ENCODE results near the gene CD40. TPM values are rescaled to one million over a fixed set of nuclear protein-coding genes. Genes with fewer than 3 reads are reported as not detected.

CD40 gene
- total RNA-seq, 2 experiments from 2014 or later: 6.1 to 6.3 TPM

DNA sequence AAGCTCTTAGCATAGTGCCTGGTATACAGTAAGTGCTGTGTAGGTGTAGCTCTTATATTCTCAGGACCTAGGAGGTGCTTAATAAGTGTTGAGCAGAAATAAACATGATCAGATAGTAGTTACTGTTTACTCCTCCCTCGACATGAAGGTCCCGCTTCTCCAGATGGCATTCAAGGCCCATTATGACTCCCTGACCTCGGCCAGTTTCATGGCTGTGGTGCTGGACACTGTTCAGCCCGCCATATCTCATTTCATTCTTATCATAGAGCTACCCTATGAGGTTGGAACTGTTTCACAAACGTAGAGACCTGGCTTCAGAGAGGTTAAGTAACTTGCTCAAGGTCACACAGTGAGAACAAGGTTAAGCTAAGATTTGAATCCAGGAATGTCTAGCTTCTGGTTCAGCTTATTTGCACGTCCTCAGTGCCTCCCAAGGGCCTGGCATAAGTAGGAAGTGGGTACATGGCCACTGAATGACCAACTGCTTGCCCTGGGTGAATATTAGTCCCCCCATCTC lies 39.0 kb downstream of the CD40 start:
- no peaks in the 10 kb centered on the region for H3K4me1 Mint-ChIP-seq (ENCODE audit: low read depth)
- H3K4me3 Mint-ChIP-seq: no peak overlapping the region
- H3K27ac Mint-ChIP-seq: no peak overlapping the region
- H3K9me3 Mint-ChIP-seq: no peaks in the 10 kb centered on the region
- peaks cover 10% of the 10 kb centered on the region for H3K27me3 Mint-ChIP-seq (ENCODE audit: low read depth)
- intact Hi-C loops (cut with micrococcal nuclease): no loop called here
- H3K36me3 Mint-ChIP-seq (ENCODE audit: low read depth): no peaks in the 10 kb centered on the region
- no peak for DNase-seq
- CTCF ChIA-PET: interaction anchor here (1.2 kb wide), 1 partner anchor 10 kb away, joined by 3 read pairs; no protein-coding TSS in a partner anchor

DNA sequence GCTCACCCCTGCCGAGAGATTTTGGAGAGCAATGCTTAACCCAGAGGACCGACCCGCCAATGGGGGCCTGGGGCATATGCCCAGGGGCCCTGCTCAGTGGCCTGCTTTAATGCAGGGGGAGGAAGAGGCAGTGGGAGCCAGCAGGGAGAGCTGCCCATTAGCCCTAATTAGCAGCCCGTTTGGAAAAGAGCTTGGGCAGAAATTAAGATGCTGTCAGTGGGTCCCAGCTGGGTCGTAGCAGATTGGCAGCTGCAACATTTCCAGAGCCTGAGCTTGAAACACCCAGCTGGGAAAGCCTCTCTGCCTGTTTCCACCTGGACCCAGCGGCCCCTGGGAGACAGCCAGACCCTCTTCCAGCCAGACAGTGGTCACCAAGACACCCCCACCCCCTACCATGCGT lies 39.5 kb downstream of the CD40 start:
- no peaks in the 10 kb centered on the region for H3K4me1 Mint-ChIP-seq (ENCODE audit: low read depth)
- no peaks in the 10 kb centered on the region for H3K9me3 Mint-ChIP-seq
- peaks cover 10% of the 10 kb centered on the region for H3K27me3 Mint-ChIP-seq (ENCODE audit: low read depth)
- DNase-seq: no peak
- H3K27ac Mint-ChIP-seq: no peak overlapping the region
- no peak overlapping the region for H3K4me3 Mint-ChIP-seq
- no peaks in the 10 kb centered on the region for H3K36me3 Mint-ChIP-seq (ENCODE audit: low read depth)
- CTCF ChIA-PET: interaction anchor here (1.2 kb wide), 1 partner anchor 10 kb away, joined by 3 read pairs; no protein-coding TSS in a partner anchor
- intact Hi-C loops (cut with micrococcal nuclease): no loop called here

DNA sequence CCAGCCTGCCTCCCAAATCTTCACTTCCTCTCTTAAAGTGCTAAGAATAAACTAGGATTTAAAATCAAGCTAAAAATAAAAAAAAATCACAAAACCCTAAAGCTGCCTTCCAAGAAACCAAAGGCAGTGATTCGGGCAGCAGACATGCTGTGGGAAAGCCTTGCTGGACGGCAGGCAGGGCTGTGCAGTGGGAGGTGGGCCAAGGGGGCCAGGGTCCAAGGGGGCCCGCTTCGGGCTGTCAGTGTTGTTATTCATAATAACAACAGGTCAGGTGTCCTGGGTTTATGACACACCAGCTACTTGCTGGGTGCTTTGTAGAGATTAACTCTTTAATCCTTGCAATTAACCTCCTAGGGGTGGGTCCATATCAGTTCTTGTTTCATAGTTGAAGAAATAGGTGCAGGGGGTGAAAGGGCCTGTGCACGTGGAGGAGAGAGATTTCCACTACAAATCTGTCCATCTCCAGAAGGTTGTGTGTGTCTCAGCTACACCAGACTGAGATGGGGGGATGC lies 40.4 kb downstream of the CD40 start:
- no peaks in the 10 kb centered on the region for H3K4me1 Mint-ChIP-seq (ENCODE audit: low read depth)
- DNase-seq: no peak
- no peaks in the 10 kb centered on the region for H3K36me3 Mint-ChIP-seq (ENCODE audit: low read depth)
- no peak overlapping the region for H3K4me3 Mint-ChIP-seq
- CTCF ChIA-PET: interaction anchor here (0.6 to 0.8 kb wide), 2 partner anchors 18 to 144 kb away, joined by 3 to 4 read pairs; no protein-coding TSS in a partner anchor
- intact Hi-C loops (cut with micrococcal nuclease): no loop called here
- no peaks in the 10 kb centered on the region for H3K9me3 Mint-ChIP-seq
- no peak overlapping the region for H3K27ac Mint-ChIP-seq
- H3K27me3 Mint-ChIP-seq (ENCODE audit: low read depth): peaks cover 8% of the 10 kb centered on the region

DNA sequence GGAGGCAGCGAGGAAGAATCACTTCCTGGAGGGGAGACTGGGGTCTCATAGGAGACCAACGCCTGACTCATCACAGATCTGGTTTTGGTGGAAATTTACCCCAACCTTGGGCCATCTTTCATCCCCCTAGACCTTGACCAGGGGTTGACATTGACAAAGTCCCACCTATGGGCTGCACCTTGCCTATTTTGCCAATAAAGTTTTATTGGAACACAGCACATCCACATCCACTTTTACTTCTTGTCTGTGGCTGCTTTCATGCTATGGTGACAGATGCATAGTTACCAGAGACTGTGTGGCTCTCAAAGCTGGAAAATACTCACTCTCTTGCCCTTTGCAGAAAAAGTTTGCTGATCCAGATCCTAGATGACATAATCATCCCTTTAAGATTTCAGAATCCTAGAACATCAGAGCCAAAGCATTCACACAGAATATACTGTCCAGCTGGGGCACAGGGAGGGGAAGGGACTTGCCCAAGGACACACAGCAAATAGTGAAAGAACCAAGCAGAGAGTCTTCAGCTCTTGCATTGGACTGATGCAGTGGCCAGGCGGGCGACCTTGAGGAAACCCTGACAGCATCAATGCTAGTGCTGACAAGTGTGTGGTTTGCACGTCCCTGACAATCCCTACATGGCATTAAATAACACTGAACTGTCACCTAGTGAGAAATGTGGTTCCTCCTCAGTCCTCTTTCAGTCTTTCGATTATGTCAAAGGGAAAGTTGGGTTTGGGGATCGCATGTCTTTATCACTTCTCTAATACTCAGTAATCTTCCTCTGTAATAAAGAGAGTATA lies 41.2 kb downstream of the CD40 start:
- no peaks in the 10 kb centered on the region for H3K4me1 Mint-ChIP-seq (ENCODE audit: low read depth)
- CTCF ChIA-PET: no interaction called here
- no peaks in the 10 kb centered on the region for H3K9me3 Mint-ChIP-seq
- peaks cover 10% of the 10 kb centered on the region for H3K27me3 Mint-ChIP-seq (ENCODE audit: low read depth)
- no peak overlapping the region for H3K27ac Mint-ChIP-seq
- H3K4me3 Mint-ChIP-seq: no peak overlapping the region
- H3K36me3 Mint-ChIP-seq (ENCODE audit: low read depth): no peaks in the 10 kb centered on the region
- no peak for DNase-seq
- intact Hi-C loops (cut with micrococcal nuclease): no loop called here

DNA sequence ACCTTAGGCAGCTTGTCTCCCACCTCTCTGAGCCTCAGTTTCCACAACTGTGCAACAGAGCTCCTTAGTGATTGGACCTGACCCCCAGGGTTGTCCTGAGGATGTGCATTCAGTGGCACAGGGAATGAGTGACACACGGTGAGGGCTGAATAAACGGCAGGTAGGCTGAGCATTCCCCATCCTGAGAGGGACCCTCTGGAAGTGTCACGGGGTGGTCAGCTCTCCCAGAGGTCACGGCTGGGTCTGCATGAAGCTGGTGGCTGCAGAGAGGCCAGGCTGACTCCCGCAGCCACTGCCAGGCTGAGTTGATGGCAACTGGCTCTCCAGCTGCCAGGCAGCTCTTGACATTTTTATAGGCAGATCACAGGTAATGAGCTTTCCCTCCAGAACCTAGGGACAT lies 42.5 kb downstream of the CD40 start:
- Mint-ChIP-seq H3K4me3 (no peak overlapping the region), H3K36me3 (ENCODE audit: low read depth) (no peaks in the 10 kb centered on the region), H3K9me3 (no peaks in the 10 kb centered on the region), H3K4me1 (ENCODE audit: low read depth) (no peaks in the 10 kb centered on the region), H3K27ac (no peak overlapping the region), H3K27me3 (ENCODE audit: low read depth) (peaks cover 13% of the 10 kb centered on the region)
- DNase-seq: no peak
- CTCF ChIA-PET: no interaction called here
- intact Hi-C loops (cut with micrococcal nuclease): no loop called here

DNA sequence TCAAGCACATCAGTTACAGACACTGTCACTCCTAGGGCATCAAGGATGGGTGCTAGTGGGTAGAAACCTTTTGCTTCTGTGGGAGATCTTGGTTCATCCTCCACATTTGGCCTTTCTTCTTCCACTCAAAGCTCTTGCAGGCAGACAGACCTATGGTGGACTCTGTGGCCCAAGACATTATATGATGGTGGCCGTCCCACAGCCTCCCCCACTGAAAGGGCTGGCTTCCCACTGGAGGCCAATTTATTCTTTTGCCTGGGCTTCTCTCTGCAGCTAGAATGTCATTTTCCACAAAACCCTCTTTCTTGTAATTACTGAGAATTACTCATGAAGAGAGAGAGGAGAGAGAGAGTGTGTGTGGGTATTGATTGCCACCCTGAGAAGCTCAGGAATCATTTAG lies 43.8 kb downstream of the CD40 start:
- intact Hi-C loops (cut with micrococcal nuclease): no loop called here
- H3K27ac Mint-ChIP-seq: no peak overlapping the region
- H3K4me1 Mint-ChIP-seq (ENCODE audit: low read depth): no peaks in the 10 kb centered on the region
- H3K36me3 Mint-ChIP-seq (ENCODE audit: low read depth): no peaks in the 10 kb centered on the region
- no peak for DNase-seq
- peaks cover 15% of the 10 kb centered on the region for H3K27me3 Mint-ChIP-seq (ENCODE audit: low read depth)
- H3K4me3 Mint-ChIP-seq: no peak overlapping the region
- CTCF ChIA-PET: interaction anchor here (0.5 kb wide), 1 partner anchor 20 kb away, joined by 3 read pairs; no protein-coding TSS in a partner anchor
- no peaks in the 10 kb centered on the region for H3K9me3 Mint-ChIP-seq

DNA sequence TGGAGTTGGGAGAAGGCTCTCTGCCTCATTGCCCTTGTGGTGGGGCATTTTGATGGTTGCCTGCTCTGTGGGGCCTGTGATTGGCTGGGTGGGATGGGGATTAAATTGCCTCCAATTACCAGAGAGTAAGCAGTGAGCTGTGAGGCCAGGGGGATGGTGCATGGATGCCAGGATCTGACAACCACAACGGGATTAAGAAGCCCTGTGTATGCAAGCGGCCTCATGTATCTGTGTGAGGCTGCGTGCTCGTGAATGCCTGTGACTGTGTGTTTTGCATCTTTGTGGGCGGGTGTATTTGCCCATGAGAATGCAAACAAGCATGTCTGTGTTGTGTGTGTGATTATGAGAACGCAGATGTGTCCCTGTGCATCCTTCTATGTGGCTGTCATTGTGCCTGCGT lies 46.1 kb downstream of the CD40 start:
- Mint-ChIP-seq H3K9me3 (no peaks in the 10 kb centered on the region), H3K27me3 (ENCODE audit: low read depth) (peaks cover 9% of the 10 kb centered on the region), H3K36me3 (ENCODE audit: low read depth) (no peaks in the 10 kb centered on the region), H3K4me3 (no peak overlapping the region), H3K27ac (no peak overlapping the region), H3K4me1 (ENCODE audit: low read depth) (no peaks in the 10 kb centered on the region)
- CTCF ChIA-PET: no interaction called here
- DNase-seq: no peak
- intact Hi-C loops (cut with micrococcal nuclease): no loop called here

DNA sequence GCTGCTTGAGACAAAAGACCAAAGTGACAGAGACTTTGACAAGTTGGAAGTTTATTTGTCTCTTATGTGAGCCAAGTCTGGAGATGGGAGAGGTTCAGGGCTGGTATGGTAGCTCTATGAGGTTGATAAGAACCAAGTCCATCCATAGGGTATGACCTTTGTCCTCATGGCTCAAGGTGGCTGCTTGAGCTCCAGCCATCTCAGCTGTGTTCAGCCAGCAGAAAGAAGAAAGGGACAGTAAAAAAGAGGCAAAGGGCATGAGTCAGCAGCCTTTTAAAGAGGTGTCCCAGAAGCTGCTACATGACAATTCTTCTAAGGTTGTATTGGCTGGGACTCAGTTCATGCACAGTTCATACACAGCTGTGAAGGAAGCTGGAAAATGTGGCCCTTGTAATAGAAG lies 49.0 kb downstream of the CD40 start:
- intact Hi-C loops (cut with micrococcal nuclease): no loop called here
- Mint-ChIP-seq H3K27me3 (ENCODE audit: low read depth) (peaks cover 11% of the 10 kb centered on the region), H3K36me3 (ENCODE audit: low read depth) (no peaks in the 10 kb centered on the region), H3K27ac (no peak overlapping the region), H3K9me3 (no peaks in the 10 kb centered on the region), H3K4me1 (ENCODE audit: low read depth) (no peaks in the 10 kb centered on the region), H3K4me3 (no peak overlapping the region)
- no peak for DNase-seq
- CTCF ChIA-PET: interaction anchor here (1.1 to 1.6 kb wide), 2 partner anchors 8 to 10 kb away, joined by 3 to 4 read pairs; no protein-coding TSS in a partner anchor

DNA sequence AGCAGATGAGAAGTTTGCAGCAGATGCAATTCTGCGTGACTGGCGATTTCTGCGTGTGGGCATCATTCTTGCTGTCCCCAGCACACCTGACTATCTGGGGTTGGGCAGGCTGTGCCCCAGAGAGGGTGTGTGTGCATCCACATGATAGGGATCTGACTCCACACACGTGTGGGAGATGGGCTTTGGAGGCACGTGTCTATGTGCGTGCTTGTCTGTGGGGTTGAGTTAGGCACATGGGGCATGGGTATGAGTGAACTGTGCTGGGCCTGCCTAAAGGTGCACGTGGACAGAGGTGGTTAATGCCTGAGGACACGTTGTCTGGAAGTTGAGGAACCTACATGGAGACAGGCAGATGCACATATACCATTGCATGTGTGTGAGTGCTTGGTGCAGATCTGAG lies 50.3 kb downstream of the CD40 start:
- Mint-ChIP-seq H3K4me1 (ENCODE audit: low read depth) (no peaks in the 10 kb centered on the region), H3K27me3 (ENCODE audit: low read depth) (peaks cover 23% of the 10 kb centered on the region), H3K36me3 (ENCODE audit: low read depth) (no peaks in the 10 kb centered on the region), H3K27ac (no peak overlapping the region), H3K9me3 (no peaks in the 10 kb centered on the region), H3K4me3 (no peak overlapping the region)
- intact Hi-C loops (cut with micrococcal nuclease): no loop called here
- CTCF ChIA-PET: no interaction called here
- DNase-seq: no peak

DNA sequence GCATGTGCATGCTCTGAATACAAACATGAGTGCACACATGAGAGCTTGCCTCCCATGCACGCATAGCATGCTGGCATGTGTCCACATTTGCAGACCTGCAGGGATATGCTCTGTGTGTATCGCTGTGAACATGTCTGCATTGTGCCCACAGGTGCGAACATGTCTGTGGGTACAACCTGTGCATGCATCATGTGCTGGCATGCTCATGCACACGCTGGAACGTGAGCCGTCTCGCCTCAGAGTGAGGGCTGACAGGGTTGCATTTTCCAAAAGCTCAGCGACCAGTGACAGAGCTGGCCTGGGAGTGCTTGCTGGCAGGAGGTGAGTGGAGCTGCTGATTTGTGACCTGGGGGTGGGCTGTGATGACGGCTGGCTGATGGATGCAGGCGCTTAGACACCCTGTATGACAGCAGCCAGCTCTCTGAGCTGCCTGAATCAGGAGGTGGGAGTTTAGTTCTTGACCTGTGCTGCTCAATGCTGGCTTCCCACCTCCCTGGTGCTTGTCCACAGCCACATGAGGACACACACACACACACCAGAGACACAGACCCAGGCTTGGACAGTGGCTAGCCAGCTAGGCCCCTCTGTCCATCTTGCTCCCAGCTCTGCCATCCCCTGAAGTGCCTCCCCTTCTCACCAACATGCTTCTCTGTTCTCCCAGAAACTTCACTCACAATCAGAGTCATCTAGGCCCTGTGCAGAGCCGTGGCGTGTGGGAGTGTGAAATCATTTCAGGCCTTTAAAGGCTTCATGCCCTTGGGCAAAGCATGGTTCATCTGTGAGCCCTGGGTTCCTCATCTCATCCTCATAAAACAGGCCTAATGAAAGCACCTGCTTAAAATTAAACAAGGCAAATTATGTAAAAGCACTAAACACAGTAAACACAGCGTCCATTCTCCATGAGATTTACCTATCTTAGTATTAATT lies 51.4 kb downstream of the CD40 start:
- DNase-seq: no peak
- CTCF ChIA-PET: interaction anchor here (0.6 kb wide), 1 partner anchor 179 kb away, joined by 3 read pairs; no protein-coding TSS in a partner anchor
- Mint-ChIP-seq H3K9me3 (no peaks in the 10 kb centered on the region), H3K27ac (no peak overlapping the region), H3K36me3 (ENCODE audit: low read depth) (no peaks in the 10 kb centered on the region), H3K4me1 (ENCODE audit: low read depth) (no peaks in the 10 kb centered on the region), H3K4me3 (no peak overlapping the region), H3K27me3 (ENCODE audit: low read depth) (peaks cover 25% of the 10 kb centered on the region)
- intact Hi-C loops (cut with micrococcal nuclease): no loop called here

DNA sequence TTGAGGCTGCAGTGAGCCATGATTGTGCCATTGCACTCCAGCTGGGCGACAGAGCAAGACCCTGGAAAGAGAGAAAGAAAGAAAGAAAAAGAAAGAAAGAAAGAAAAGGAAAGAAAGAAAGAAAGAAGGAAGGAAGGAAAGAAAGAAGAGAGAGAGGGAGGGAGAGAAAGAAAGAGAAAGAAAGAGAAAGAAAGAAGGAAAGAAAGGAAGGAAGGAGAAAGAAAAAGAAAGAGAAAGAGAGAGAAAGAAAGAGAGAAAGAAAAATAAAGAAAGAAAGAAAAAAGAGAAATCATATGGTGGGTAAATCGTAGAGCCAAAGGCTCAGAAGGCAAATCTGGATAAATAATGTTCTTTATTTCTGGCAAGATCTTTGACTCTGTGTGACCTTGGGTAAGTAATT lies 53.4 kb downstream of the CD40 start:
- no peak for DNase-seq
- Mint-ChIP-seq H3K4me1 (ENCODE audit: low read depth) (no peaks in the 10 kb centered on the region), H3K27ac (no peak overlapping the region), H3K9me3 (no peaks in the 10 kb centered on the region), H3K27me3 (ENCODE audit: low read depth) (peaks cover 39% of the 10 kb centered on the region), H3K4me3 (no peak overlapping the region), H3K36me3 (ENCODE audit: low read depth) (no peaks in the 10 kb centered on the region)
- intact Hi-C loops (cut with micrococcal nuclease): no loop called here
- CTCF ChIA-PET: interaction anchor here (0.7 to 2.5 kb wide), 2 partner anchors 39 to 317 kb away, joined by 4 to 9 read pairs; no protein-coding TSS in a partner anchor

DNA sequence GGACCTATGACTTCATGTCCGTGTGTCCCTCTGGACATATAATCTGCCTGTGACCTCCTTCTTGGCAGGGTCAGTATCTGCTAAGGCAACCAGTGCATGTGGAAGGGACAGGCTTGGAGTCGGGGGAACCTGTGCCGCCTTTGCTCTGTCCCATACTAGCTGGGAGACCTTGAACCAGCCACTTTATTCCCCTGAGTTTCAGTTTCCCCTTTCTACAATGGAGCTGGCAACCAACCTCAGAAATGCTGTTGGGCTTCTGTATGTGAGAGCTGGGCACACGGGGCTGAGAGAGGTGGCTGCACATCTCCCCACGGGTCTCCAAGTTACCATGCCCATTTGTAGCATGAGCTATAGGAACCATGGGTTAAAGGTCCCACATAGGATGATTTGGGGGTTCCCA lies 53.8 kb downstream of the CD40 start:
- DNase-seq: no peak
- H3K9me3 Mint-ChIP-seq: no peaks in the 10 kb centered on the region
- peaks cover 39% of the 10 kb centered on the region for H3K27me3 Mint-ChIP-seq (ENCODE audit: low read depth)
- CTCF ChIA-PET: interaction anchor here (2.5 to 4.8 kb wide), 2 partner anchors 39 to 158 kb away, joined by 9 to 19 read pairs; no protein-coding TSS in a partner anchor
- H3K36me3 Mint-ChIP-seq (ENCODE audit: low read depth): no peaks in the 10 kb centered on the region
- intact Hi-C loops (cut with micrococcal nuclease): no loop called here
- H3K27ac Mint-ChIP-seq: no peak overlapping the region
- H3K4me1 Mint-ChIP-seq (ENCODE audit: low read depth): no peaks in the 10 kb centered on the region
- no peak overlapping the region for H3K4me3 Mint-ChIP-seq
